Measurements from ENCODE around the gene PDGFB. TPM values are rescaled to one million over a fixed set of nuclear protein-coding genes. Genes with fewer than 3 reads are reported as not detected.

Gene PDGFB
- total RNA-seq, 1 donor from 2014 or later, result 10.9 TPM

DNA sequence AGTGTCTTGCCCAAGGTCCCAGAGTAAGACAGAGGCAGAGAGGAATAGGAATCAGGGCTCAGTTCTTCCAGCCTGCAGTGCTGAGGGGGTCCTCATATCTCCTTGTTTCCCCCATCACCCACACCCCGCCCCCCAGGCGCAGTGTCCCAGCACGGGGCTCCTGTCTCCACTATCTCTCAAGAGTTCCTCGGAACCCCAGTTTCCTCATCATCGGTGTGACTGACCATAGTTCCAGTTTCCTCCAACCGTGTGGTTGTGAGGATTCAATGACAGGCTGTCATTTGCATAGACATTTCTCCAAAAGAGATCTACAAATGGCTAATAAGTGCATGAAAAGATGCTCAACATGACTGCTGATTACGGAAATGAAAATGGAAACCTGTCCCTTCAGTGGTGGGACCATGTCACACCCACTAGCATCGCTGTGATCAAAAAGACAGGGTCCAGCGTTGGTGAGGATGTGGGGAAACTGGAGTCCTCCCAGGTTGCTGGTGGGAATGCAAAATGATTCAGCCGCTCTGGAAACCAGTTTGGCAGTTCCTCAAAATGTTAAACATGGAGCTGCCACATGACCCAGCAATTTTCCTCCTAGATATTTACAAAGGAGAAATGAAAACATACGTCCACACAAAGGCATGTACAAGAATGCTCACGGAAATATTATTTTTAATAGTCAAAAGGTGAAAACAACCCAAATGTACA, 31.8 kb upstream of the PDGFB start:
- DNase-seq, result no peak

GRCh38 chr22:39275814-39276439, 31.1 kb upstream of the PDGFB start:
- DNase-seq, result no peak

GRCh38 chr22:39273950-39274887, 29.4 kb upstream of the PDGFB start:
- no peak for DNase-seq

GRCh38 chr22:39270792-39271191, 26.0 kb upstream of the PDGFB start:
- DNase-seq, result no peak

DNA sequence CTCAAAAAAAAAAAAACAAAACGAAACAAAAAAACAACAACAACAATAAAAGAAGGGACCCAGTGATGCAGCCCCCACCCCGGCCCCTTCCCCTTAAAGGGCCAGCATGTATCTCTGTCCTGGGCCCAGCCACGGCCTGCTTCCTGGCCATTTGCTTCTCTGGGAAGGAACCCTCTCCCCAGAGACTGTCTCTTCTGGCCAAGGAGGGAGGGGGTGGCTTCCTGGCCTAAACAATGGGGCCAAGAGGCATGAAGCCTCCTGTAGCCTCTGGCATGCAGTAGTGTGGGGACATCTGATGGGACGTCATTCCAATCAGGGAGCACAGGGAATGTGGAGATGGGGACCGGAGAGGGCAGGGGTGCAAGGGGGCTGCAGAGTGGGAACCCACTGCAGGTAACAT, 25.5 kb upstream of the PDGFB start:
- no peak for DNase-seq

DNA sequence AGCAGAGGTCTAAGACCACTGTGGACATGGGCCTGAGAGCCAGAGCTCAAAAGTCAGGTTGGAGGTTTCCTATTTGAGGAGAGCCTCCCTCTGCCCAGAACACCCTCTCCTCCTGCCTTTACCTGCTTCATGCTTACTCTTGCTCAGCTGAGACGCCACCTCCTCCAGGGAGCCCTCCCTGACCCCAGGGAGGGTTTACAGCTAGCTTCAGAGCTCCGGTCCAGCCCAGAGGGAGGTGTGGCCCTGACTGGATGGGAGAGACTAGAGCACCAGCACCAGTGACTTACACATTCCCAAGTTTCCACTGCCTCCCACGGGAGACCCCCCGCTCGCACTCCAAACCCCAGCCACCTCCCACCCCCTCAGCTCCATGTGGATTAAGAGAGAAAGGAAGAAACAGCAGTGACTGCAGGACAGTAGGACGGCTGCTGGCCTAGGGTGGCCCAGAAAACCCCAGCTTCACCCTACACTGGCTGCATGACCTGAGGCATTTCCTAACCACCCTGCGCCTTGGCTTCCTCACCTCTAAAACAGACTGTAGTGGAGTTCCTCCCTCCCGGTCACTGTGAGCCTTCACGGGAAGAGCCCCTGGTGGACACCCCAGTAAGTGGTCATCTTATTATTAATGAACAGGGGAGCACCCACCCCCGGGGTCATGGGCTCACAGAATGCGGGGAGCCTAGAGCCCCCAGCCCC, 24.5 kb upstream of the PDGFB start:
- no peak for DNase-seq

DNA sequence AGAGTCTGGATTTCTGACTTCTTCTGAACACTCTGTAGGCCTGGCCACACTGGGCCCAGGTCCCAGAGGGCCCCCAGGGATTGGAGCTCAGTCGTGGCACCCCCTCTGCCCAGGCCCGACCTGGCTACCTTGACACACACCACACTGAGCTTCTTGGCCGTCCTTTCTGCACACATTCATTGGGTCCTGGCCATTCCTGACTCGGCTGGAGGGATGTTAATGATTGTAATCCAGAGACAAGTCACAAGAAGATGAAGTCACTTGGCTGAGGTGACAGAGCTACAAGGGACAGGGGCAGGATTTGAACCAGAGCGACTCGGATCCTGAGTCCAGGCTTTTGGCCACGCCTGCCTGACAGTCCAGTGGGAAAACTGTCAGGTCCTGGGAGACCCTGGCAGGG, 23.9 kb upstream of the PDGFB start:
- DNase-seq, result no peak

DNA sequence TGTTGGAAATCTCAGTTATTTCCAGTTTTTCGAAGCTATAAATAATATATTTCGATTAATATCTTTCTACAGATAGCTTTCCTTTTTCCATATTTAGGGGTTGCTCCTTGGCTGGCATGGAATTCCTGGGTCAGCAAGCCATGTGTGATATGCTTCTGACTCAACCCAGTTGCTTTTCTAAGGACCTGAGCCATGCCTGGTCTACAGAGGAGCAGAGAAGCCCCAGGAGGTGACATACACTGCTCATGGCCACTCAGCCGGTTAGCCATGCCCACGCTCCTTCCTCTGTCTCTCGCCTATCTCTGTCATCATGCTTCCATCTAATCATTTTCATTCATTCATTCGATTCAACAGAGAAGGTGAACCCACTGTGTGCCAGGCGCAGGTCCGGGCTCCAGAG, 23.2 kb upstream of the PDGFB start:
- DNase-seq, result no peak

GRCh38 chr22:39266398-39267030, 21.7 kb upstream of the PDGFB start:
- DNase-seq, result no peak

DNA sequence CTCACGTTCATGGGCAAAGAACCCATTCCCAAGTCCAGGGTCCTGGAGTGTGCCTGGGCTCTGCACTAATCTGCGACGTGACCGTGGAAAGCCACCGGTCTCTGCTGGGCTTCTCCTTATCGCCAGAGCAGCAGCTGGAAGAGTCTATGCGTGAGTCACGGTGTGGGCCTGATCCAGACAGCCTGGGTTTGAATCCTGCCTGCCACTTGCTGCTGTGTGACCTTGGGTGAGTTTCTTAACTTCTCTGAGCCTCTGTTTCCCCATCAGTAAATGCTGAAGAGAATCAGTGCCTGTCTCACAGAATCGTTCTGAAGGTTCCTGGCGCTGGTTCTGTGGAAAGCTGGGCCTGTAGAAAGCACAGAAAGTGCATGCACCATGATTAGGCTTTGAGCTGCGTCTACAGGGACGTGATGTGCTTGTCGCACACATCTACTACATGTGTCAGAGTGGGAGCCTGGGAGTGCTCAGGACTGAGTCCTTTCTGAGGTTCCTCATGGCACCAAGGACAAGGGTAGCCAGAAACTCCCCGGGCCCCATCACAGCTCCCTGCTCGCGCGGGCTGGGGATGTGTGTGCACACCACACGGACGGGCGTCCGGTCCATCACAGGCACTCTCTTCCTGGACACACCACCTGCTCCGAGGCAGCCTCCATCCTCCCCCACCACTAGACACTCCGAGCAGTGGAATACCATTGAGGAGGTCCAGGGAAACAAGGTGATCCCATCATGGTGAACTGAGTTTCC, 20.5 kb upstream of the PDGFB start:
- no peak for DNase-seq

- DNase-seq, result no peak
These were observed 19.7 kb upstream of the PDGFB start for GRCh38 chr22:39264349-39265038.

DNA sequence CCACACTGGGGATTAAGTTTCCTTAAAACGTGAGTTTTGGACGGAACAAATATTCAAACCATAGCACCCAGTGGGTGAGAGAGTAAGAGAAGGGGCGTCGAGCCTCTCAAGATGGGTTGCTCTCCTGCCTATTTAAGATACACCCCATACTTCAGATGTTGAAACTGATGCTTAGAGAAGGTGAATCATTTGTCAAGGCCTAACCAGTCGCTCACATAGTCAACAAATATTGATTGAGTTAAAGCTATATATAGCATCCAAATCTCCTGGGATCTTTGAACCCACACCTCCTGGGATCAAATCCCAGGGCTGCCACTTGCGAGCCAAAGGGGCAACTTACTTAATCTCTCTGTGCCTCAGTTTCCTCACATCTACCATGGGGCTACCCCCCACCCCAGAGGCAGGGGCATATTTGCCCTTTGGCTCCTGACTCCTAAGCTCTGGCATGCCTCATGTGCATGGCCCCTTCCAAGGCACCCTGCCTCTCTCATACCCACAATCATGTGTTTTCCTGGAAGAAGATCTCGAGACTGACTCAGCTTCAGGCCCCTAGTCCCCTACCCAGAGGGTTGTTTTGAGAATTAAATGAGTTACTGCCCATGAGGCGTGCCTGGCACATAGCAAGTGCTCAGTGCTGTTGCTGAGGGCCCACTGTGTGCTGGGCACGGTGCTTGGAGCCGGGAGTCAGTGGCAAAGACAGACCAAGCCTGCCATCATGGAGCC, 19.0 kb upstream of the PDGFB start:
- no peak for DNase-seq

DNA sequence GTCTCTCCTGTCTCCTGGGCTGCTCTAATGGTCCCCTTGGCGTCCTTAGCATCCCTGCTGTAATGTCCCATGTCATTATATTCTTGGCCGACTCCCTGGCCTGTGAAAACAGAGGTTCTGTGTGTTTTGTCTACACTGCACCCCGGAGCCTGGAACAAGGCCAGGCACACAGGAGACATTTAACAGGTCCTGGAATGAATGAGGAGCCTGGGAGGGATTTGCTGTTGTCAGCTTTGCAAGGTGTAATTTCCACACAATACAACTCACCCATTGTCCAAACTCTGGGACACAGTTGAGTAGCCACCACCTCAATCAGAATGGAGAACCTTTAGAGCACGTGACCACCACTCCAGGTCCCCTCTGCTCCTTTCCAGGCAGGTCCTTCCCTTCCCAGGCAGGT, 14.9 kb upstream of the PDGFB start:
- DNase-seq, result no peak

GRCh38 chr22:39257901-39258475, 13.2 kb upstream of the PDGFB start:
- no peak for DNase-seq

DNA sequence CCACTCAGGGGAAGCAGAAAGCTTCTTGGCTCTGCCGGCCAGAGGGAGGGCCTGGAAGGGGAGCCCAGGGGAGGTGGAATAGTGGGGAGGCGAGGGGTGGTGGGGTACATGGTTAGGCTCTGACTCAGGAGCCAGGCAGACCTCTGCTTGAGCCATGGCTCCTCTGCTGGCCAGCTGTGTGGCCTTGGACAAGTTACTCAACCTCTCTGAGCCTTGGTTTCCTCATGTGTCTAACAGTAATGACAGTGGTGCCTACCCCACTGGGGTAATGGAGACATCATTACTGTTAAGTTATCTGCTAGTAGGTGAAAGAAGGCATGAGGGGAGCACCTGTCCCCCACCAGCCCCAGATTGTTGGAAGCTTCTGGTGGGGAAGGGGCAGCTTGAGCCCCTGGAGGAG, 12.2 kb upstream of the PDGFB start:
- no peak for DNase-seq

DNA sequence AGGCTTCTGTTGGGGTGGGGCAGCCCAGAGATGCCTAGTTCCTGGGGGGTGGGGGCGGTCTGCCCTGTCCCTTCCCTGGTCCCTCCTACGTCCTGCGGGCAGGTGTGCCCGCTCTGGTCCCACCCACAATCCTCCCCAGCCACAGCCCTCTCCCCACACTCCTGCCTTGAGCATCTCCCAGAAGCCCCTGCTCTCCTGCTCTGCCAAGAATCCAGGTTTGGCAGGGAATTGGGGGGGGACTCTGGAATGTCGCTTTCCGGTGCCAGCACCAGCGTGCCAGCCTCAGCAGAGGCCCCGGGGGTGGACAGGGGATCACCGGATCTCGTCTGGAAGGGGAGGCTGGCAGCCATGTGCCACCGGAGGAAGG, 11.4 kb upstream of the PDGFB start:
- DNase-seq, result no peak

DNA sequence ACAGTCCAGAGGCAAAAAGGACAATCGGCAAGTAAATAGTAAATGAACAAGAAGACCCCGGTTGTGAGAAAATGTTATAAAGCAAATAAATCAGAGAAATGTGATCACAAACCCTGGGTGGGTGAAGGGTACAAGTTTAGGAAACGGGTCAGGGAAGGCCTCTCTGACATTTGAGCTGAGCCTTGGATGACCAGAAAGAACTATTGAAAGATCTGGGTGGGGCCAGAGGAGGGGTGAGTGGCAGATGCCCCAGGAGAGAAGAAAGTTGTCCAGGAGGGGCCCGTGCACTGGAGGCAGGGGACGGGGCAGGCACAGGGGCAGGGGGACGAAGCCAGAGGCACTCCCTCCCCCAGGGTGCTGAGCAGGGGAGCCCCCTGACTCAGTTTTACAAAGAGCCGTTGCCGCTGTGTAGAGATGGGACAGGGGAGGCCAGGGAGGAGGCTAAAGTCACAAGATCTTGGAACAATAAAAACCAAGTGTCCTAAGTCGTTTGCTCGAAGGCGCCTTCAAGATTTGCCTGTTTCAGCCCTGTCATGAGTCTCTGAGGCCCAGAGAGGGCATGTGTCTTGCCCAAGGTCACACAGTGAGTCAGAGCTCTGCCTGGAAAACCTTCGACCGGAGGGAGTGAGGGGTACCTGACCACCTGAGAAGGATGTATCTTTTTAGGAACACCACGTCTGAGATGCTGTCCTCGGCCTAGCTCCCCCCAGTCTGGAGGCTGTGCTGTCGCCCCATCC, 10.8 kb upstream of the PDGFB start:
- DNase-seq, result no peak

DNA sequence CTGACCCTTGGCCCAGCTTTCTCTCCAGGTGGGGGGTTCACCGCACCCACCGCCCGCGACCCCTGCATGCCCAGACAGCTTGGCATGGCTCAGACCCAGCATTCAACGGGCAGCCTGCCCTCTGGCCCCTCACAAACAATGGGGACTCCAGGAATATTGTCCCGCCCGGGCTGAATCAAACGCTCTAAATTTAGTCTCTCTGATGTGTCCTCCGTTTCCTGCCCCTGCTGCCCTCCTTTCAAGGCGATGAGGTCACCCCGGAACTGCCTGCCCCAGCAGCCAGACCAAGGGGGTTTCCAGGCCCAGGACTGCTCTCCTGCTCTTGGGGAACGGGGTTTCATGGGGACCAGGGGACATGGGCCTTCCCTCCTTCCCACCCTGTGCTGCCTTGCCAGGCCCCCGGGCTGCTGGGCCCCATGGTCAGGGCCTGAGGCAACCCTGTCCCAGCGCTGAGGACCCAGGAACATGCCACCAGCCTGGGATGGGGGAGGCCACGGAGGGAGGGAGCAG, 10.1 kb upstream of the PDGFB start:
- DNase-seq, result no peak

DNA sequence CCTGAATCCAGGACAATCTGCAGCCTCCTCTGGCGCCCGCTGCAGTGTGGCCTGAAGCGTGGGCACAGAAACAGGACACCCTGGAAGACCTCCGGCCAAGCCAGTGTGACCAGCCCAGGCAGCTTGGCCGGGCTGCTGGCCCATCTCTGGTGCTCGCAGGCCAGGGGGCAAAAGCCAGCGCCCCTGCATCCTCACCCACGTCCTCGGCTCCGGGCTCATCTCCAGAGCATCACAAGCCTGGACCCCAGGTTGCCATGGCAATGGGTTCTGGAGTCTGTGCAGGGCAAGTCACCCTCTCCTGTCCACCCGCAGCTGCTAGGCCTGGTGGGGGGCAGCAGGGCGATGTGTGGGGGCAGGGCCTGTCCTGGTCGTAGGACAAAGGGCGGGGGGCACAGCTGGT, 9.3 kb upstream of the PDGFB start:
- no peak for DNase-seq

Measured in skin of body (tissue), 2 donors.